HFF-Myc (cell line): ENCODE measurements around the gene LCOR.

Source experiments
- DNase-seq: peaks from one replicate; pipeline ENCODE4 v3.0.0-alpha.2; 2011; ENCODE audit warnings: low read depth; ENCODE audit errors: extremely low read depth
- H3K4me3 ChIP-seq: replicated peaks from 2 replicates; pipeline ENCODE4 v1.5.1; 2011; ENCODE audit warnings: low read depth, mild to moderate bottlenecking, control low read depth, low read length
- CTCF ChIP-seq: IDR thresholded peaks from 2 replicates; pipeline ENCODE4 v1.5.1; 2012; ENCODE audit warnings: mild to moderate bottlenecking, low read depth, low read length, control low read depth; ENCODE audit errors: missing control alignments

LCOR gene

GRCh38 chr10:97034301-97034700, 202.2 kb downstream of the LCOR start:
- no peak overlapping the region for H3K4me3 ChIP-seq
- no peak for DNase-seq
- no peak for TF ChIP-seq CTCF

GRCh38 chr10:97034958-97035769, 203.1 kb downstream of the LCOR start:
- H3K4me3 ChIP-seq: no peak overlapping the region
- DNase-seq: no peak
- no peak for TF ChIP-seq CTCF

- DNase-seq: no peak
- H3K4me3 ChIP-seq: peak overlapping the region; percentile 31
- peak; percentile 93 for TF ChIP-seq CTCF
These were observed 205.6 kb downstream of the LCOR start for GRCh38 chr10:97037365-97038361.

GRCh38 chr10:97038688-97039087, 206.6 kb downstream of the LCOR start:
- H3K4me3 ChIP-seq: no peak overlapping the region
- no peak for TF ChIP-seq CTCF
- no peak for DNase-seq

GRCh38 chr10:97039538-97040247, 207.6 kb downstream of the LCOR start:
- no peak for TF ChIP-seq CTCF
- H3K4me3 ChIP-seq: no peak overlapping the region
- no peak for DNase-seq

- no peak for TF ChIP-seq CTCF
- no peak overlapping the region for H3K4me3 ChIP-seq
- DNase-seq: no peak
These were observed 208.1 kb downstream of the LCOR start for GRCh38 chr10:97040248-97040584.
